GM12874 (cell line): ENCODE data around the gene CCDC78.

Source experiments
- TF ChIP-seq, protein P1 (sequence below): IDR thresholded peaks from 2 replicates; pipeline ENCODE4 v1.5.1; 2011; ENCODE audit warnings: low read depth, mild to moderate bottlenecking, control low read depth, low read length, moderate library complexity; ENCODE audit not compliant: insufficient read depth

CCDC78 gene

DNA sequence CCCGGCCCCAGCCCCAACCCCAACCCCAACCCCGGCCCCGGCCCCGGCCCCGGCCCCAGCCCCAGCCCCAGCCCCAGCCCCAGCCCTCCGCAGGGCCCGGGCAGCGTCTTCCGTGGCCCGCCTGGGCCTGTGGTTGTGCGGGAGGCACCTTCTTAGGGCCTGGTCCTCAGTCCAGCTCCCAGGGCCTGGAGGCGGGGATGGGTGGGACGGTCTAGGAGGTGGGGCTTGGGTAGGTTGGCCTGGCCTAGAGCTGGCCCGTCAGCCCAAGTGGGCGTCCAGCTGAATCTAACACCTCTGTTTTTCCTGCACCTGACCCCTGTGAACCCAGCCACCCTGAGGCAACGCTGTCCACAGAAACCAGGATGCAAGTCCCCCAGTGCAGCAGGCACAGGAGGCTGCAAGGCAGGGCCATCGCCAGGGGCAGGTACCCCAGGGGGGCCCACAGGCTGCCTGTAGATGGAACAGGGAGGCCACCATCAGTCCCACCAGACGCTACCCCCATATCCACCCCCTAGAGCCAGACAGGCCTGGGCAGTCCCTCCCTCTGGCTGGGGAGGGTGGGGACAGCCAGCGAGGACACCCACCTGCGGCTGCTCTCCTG lies 43.0 kb upstream of the CCDC78 start:
- TF ChIP-seq, protein P1, sequence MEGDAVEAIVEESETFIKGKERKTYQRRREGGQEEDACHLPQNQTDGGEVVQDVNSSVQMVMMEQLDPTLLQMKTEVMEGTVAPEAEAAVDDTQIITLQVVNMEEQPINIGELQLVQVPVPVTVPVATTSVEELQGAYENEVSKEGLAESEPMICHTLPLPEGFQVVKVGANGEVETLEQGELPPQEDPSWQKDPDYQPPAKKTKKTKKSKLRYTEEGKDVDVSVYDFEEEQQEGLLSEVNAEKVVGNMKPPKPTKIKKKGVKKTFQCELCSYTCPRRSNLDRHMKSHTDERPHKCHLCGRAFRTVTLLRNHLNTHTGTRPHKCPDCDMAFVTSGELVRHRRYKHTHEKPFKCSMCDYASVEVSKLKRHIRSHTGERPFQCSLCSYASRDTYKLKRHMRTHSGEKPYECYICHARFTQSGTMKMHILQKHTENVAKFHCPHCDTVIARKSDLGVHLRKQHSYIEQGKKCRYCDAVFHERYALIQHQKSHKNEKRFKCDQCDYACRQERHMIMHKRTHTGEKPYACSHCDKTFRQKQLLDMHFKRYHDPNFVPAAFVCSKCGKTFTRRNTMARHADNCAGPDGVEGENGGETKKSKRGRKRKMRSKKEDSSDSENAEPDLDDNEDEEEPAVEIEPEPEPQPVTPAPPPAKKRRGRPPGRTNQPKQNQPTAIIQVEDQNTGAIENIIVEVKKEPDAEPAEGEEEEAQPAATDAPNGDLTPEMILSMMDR: no peak

DNA sequence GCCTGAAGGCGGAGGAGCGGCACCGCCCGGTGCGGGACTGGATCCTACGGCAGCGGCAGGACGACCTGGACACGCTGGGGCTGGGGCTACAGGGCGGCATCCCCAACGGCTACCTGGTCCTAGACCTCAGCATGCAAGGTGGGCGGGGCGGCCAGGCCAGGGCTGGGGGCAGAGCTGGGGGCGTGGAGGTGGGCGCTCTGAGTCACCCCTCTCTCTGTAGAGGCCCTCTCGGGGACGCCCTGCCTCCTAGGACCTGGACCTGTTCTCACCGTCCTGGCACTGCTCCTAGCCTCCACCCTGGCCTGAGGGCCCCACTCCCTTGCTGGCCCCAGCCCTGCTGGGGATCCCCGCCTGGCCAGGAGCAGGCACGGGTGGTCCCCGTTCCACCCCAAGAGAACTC lies 42.2 kb upstream of the CCDC78 start:
- TF ChIP-seq, protein P1: no peak

DNA sequence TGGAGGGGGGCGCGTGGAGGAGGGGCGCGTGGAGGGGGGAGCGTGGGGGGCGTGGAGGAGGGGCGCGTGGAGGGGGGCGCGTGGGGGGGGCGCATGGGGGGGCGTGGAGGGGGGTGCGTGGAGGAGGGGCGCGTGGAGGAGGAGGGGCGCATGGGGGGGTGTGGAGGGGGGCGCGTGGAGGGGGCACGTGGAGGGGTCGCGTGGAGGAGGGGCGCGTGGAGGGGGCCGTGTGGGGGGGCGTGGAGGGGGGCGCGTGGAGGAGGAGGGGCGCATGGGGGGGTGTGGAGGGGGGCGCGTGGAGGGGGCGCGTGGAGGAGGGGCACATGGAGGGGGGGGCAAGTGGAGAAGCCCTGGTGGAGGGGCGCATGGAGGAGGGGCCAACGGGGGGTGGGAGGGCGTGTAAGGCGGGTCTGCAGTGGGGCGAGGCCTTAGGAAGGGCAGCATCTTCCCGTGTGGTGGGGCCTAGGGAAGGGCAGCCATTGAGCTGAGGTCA lies 41.5 kb upstream of the CCDC78 start:
- TF ChIP-seq, protein P1: no peak

DNA sequence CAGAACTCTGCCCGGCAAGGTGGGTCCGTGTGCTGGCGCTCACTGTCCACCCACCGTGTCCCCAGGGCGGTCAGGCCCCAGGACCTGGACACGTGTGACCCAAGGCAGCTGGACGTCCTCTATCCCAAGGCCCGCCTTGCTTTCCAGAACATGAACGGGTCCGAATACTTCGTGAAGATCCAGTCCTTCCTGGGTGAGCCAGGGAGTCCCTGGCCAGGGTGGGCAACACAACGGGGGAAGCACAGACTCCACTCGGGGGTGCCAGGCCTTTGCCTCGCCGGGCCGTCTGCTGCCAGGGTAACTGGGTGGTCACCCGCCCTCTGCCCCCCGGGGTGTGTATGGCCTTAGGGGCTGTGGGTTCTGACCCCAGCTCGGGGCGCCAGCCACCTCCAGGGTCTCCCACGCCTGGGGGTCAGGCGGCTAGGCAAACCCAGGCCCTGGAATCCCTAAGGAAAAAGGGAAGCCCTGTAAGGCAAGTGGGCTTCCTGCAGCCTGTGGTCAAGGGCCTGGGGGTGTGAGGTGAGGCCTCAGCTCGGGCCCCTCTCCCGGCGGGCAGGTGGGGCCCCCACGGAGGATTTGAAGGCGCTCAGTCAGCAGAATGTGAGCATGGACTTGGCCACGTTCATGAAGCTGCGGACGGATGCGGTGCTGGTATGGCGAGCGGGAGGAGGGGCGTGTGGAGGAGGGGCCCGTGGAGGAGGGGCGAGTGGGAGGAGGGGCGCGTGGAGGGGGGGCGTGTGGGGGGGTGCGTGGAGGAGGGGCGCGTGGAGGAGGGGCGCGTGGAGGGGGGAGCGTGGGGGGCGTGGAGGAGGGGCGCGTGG lies 40.8 kb upstream of the CCDC78 start:
- TF ChIP-seq, protein P1: no peak

DNA sequence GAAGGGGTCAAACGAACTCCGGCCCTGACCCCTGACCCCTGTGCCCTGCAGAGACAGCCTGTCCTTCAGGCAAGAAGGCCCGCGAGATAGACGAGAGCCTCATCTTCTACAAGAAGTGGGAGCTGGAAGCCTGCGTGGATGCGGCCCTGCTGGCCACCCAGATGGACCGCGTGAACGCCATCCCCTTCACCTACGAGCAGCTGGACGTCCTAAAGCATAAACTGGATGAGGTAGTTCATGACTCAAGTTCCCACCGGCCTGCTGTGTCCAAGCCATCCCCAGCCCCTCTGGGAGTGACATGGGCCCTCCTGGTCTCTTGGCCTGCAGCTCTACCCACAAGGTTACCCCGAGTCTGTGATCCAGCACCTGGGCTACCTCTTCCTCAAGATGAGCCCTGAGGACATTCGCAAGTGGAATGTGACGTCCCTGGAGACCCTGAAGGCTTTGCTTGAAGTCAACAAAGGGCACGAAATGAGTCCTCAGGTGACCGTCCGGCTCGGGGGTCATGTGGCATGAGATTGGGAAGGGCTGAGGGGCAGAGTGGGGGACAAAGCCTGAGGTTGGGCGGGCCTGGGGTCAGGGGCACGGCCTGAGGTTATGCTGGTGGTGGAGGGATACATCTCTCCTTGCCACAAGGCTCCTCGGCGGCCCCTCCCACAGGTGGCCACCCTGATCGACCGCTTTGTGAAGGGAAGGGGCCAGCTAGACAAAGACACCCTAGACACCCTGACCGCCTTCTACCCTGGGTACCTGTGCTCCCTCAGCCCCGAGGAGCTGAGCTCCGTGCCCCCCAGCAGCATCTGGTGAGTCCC lies 40.0 kb upstream of the CCDC78 start:
- TF ChIP-seq, protein P1: no peak

DNA sequence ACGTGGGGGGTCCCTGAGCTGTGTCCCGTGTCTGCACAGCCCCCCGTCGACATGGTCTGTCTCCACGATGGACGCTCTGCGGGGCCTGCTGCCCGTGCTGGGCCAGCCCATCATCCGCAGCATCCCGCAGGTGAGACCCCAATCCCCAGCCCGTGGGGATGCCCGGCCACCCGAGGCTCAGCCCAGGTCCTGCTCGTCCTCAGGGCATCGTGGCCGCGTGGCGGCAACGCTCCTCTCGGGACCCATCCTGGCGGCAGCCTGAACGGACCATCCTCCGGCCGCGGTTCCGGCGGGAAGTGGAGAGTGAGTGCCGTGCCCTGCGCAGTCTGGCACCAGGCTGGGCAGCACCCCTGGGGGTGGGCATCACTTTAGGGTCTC lies 39.2 kb upstream of the CCDC78 start:
- TF ChIP-seq, protein P1: no peak

DNA sequence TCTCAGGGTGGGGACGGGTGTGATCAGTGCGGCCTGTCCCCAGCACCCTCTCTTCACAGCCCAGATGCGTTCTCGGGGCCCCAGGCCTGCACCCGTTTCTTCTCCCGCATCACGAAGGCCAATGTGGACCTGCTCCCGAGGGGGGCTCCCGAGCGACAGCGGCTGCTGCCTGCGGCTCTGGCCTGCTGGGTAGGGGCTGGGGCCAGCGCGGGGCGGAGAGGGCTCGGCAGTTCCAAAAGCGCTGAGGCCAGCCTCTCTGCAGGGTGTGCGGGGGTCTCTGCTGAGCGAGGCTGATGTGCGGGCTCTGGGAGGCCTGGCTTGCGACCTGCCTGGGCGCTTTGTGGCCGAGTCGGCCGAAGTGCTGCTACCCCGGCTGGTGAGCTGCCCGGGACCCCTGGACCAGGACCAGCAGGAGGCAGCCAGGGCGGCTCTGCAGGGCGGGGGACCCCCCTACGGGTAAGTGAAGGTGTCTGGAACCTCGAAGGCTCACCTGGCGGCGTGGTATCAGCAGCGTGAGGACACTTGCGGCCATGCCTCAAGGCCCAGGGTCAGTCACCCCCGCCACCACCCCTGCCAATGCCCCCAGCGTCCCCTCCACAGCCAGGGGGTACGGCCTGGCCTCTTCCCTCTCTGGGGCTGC lies 38.7 kb upstream of the CCDC78 start:
- TF ChIP-seq, protein P1: no peak
